ENCODE data around the gene KCNMB1.
A peak's percentile ranks its signal among the peaks of the same experiment; 100 is the strongest.
"Not testable (repeated sequence)": the region's sequence is repeated elsewhere in the genome, so short reads cannot be mapped to it uniquely, and the experiment has no call there.

The KCNMB1 gene

DNA sequence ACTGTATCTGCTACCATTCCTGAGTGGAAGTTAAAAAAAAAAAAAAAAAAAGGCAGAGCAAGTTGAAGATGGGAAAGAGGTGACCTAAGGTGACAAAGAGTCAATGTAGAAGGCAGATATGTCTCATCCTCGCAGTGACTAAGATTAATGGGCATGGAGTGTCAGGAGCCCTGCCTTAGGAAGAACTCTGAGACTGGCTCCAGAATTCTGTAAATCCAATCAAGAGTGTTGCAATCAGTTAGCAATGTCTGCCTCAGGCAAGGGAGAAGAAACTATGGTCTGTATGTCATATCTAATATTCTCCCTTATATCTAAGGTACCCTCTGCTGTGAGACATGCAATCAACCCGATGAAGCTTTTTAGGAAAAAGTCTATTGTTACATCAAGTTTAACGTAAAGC lies 24.7 kb upstream of the KCNMB1 start:
- DNase-seq, result no peak

DNA sequence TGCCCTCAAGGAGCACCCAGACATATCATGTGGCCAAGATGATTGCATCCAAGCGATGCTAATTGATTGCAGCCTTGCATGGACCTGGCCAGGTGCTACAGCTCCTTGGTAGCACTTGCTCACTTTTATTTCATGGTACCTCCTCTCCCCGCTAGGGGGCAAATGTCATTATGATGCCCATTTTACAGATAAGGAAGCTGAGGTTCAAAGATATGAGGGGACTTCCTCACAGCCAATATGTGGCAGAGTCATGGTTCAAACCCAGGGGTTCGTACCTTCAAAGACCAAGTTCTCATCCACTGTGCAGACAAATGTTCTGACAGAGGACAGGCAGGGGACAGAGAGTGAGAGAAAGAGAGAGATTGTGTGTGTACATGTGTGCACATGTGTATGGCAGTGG lies 21.9 kb upstream of the KCNMB1 start:
- DNase-seq, result no peak

- no peak for DNase-seq
These were observed 21.2 kb upstream of the KCNMB1 start for GRCh38 chr5:170410401-170410800.

DNA sequence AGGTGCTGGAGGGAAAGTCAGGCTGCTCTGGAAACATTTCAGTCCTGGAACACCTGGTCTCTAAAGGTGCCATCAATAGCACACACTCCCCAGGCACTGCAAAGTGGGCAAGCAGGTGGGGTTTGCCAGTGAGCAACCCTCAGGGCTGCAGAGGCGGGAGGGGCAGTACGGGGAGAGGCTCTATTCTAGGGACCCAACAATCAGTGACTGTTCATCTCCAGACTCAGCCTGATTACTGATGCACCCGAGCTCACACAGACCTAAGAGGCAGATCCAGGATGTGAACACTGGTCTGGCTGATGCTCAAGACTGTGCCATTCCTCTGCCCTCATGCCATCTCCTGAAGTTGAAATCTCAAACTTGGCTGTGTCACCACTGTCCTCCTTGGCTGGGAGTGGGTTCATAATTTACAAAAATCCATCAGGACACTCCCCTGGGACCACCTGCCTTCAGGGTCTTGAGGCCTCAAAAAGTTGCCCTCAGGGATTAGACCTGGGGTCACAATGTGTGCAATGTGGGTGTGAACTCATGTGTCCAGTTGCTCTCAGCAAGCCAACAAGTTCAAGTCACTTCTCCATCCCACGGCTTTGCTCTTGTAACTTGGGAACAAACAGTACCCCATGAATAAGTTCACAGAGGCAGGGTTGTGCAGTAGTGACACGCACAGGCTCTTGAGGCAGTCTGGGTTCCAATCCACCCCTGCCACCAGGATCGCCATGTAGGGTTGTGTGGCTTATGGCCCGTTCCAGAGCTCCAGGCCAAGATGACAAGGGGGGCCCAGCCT lies 19.9 kb upstream of the KCNMB1 start:
- DNase-seq, result no peak

DNA sequence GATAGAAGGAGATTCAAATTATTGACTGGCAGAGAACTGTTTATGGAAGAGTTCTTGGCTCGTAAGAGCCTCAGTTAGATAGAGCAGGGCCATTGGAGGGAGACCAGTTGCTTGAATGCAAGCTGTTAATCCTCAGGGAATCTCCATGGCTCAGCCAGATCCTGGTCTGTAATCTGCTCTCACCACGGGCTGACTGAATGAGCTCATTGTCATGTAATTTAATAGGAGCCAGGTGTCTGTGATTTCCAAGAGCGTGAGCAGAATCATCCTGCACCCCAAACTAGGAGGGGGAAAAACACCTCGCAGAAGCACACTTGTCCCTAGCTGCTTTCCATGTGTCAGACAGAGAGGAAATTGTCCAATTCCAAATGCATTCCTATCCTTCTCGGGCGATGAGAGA lies 19.1 kb upstream of the KCNMB1 start:
- DNase-seq, result no peak

GRCh38 chr5:170407062-170407461 lies 17.9 kb upstream of the KCNMB1 start:
- no peak for DNase-seq

DNA sequence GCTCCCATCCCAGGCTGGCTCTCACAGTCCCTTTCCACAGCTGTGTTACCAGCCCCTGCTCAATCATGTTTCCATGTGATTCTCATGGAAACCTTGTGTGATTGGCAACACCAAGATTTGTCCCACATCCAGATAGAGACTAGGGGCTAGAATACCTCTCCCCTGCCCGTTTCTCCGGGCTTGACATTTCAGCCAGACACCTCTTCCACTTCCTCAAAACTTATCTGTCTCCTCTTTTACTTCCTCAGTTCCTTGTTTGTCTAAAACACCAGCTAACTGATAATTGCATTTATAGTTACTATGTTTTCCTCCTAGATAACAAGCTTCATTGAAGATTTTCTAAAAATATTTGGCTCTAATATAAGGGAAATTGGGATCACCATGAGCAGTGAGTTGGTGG lies 16.6 kb upstream of the KCNMB1 start:
- DNase-seq, result peak; percentile 57 to 63

DNA sequence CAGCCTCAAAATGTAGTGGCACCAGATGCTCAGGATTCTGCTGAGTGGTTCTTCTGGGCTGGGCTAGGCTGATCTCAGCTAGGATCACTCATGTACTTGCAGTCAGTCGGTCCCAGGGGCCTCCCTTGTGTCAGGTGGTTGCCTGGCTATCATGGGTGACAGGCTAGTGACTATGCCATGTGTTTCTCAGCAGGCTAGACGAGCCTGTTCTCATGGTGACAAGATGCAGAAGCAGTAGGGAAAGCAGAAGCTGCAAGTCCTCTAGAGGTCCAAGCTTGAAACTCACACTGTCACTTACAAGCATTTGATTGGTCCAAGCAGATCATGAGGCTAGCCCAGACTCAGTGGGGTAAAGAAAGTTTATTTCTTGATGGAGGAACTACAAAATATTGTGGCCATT lies 15.2 kb upstream of the KCNMB1 start:
- DNase-seq, result peak; percentile 65 to 75

GRCh38 chr5:170403675-170404074 lies 14.5 kb upstream of the KCNMB1 start:
- peak in 1 of 2 experiments; percentile 12 for DNase-seq

- DNase-seq, result no peak
These were observed 13.3 kb upstream of the KCNMB1 start for GRCh38 chr5:170402508-170402907.

- no peak for DNase-seq
These were observed 7.9 kb upstream of the KCNMB1 start for GRCh38 chr5:170397059-170397458.

- DNase-seq, result no peak
These were observed 4.8 kb upstream of the KCNMB1 start for GRCh38 chr5:170393958-170394357.

GRCh38 chr5:170393235-170393634 lies 4.1 kb upstream of the KCNMB1 start:
- DNase-seq, result no peak

DNA sequence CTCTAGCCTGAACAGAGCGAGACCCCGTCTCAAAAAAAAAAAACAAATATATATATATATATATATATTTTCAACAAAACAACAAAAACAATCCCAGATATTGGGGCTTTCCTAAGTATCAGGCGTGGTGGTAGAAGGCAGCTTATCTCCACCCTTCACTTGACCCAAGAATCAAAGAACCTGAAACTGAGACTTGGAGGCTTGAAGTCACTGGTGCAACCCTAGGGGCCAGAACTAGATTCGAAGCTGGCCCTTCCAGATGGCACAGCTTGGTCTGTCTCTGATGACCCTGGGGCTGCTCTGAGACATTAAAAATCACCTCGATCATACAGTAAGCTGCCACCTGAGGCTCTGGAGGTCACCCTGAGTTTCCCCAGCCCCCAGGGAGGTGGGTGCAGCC lies 1.3 kb upstream of the KCNMB1 start:
- DNase-seq, result no peak

GRCh38 chr5:170389550-170389892 lies 354 bp upstream of the KCNMB1 start:
- no peak for DNase-seq

DNA sequence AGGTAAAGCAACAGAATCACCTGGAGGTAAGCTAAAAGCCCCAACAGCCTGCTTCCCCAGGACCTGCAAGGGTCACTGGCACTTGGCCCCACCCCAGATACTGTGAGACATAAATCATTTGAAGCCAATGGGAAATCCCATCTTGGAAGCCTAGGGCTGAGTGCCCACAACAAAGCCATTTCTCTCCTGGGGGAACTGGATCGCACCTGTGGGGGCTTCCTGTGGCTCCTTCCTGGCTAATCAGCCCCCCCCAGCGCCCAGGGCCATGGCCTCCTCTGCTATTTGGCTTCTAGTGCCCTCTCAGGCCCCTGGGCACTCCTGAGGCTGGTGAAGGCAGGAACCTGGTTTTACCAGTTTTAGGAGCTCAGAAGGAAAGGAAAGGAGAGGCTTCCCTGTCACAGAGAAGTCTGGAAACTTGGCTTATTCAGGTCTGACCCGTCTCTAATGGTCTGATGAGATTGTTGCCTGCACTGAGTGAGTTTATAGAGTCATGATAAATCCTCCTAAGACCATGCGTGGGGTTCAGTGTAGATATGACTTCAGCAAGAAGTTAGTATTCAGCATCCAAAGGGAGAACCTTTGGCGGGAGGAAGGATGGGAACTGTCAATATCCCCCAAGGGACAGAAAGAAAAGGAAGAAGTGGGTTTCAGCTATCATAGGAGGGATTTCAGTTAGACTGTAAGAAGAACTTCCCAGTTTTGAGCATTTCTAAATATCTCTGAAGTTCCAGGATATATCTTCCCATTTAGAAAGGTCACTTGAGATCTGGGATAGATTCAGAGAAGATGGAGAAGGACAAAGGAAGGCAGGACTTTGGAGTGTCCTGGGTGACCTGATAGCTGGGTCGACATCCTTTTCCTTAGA lies 1.2 kb downstream of the KCNMB1 start:
- DNase-seq, result no peak

DNA sequence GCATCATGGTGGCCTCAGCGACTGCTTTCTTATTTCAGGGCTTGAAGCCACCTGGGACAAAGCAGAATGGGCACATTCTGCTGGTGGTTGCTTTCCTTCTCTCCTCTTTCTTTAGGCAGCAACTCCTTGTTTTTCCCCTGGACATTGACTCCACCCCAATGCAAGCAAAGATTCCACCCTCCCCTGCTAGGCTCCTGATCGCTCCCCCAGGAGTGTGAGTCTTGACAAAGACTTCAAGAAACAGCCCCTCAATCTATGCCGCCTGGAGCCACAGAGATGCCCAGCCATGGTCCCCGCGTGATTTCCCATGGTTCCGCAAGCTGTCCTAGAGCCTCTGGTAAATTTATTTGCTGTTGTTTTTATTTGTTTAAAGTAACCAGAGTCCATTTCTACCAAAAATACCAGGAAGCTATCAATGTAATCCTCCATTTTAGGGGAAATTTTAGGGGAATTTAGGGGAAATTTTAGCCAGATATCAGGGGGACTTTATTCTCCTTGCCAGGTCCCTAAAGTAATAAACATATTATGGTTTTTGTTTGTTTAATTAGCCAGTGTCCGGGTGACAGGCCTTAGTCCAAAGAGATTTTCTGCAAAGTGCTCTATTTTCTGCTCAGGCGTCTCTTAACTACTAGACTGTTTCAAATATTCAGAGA lies 2.3 kb downstream of the KCNMB1 start:
- no peak for DNase-seq

GRCh38 chr5:170383227-170383626 lies 5.9 kb downstream of the KCNMB1 start:
- DNase-seq, result no peak

- no peak for DNase-seq
These were observed 6.4 kb downstream of the KCNMB1 start for GRCh38 chr5:170382790-170383189.

GRCh38 chr5:170380361-170380951 lies 8.7 kb downstream of the KCNMB1 start:
- DNase-seq, result no peak

DNA sequence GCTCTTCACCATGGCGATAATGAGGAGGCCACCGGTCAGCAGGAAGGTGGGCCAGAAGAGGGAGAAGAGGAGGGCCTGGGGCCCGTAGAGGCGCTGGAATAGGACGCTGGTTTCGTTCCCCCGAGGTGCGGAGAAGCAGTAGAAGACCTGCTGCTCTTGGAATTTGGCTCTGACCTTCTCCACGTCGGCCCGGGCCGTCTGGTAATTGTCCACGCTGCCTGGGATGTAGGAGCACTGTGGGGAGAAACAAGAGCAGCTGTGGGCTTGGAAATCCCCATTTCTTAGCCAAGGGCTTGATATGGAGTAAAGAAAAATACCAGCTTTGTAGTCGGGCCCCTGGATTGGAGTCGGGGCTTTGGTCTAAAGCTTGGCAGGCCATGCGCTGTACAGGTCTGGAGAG lies 10.4 kb downstream of the KCNMB1 start:
- DNase-seq, result no peak

- no peak for DNase-seq
These were observed 12.1 kb downstream of the KCNMB1 start for GRCh38 chr5:170377027-170377426.

DNA sequence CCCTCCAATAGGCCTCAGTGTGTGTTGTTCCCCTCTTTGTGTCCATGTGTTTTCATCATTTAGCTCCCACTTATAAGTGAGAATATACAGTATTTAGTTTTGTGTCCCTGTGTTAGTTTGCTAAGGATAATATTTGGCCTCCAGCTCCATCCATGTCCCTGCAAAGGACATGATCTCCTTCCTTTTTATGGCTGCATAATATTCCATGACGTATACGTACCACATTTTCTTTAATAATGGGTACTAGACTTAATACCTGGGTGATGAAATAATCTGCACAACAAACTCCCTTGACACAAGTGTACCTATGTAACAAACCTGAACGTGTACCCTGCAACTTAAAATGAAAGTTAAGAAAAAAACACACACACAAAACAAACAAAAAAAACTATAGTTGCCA lies 12.6 kb downstream of the KCNMB1 start:
- not testable (repeated sequence) for DNase-seq

All from AML-193 (cell line).